Stimulated activated CD4-positive, alpha-beta T cell treated with anti-CD3 and anti-CD28 coated beads, Interleukin-1b, Interleukin-23, amount 100 ng/mL, for 24 hours (primary cell): ENCODE results near the gene KHDRBS1.
A peak's percentile ranks its signal among the peaks of the same experiment; 100 is the strongest.
"Not testable (repeated sequence)": the region's sequence is repeated elsewhere in the genome, so short reads cannot be mapped to it uniquely, and the experiment has no call there.

Experiments used
- DNase-seq, 4 experiments: peaks; one replicate each; pipeline ENCODE4 v3.0.0-alpha.2; 2020; ENCODE audit warnings: low read depth in 4 of 4, low spot score in 1 of 4

Gene KHDRBS1

GRCh38 chr1:32063261-32063681 lies 49.6 kb downstream of the KHDRBS1 start:
- DNase-seq, result no peak

DNA sequence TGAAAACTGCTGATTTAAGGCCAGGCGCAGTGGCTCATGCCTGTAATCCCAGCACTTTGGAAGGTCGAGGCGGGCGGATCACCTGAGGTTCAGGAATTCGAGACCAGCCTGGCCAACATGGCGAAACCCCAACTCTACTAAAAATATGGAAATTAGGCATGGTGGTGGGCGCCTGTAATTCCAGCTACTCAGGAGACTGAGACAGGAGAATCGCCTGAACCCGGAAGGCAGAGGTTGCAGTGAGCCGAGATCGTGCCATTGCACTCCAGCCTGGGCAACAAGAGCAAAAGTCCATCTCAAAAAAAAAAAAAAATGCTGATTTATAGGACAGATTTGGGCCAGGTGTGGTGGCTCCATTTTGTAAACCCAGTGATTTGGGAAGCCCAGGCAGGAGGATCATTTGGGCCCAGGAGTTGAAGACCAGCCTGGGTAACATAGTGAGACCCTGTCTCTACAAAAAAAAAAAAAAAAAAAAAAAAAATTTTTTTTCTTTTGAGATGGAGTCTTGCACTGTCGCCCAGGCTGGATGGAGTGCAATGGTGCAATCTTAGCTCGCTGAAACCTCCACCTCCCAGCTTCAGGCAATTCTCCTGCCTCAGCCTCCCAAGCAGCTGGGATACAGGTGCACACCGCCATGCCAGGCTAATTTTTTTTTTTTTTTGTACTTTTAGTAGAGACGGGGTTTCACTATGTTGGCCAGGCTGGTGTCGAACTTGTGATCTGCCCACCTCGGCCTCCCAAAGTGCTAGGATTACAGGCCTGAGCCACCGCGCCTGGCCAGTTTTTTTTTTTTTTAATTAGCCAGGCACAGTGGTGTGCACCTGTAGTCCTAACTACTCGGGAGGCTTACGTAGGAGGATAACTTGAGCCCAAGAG lies 52.2 kb downstream of the KHDRBS1 start:
- DNase-seq, result not testable (repeated sequence)

DNA sequence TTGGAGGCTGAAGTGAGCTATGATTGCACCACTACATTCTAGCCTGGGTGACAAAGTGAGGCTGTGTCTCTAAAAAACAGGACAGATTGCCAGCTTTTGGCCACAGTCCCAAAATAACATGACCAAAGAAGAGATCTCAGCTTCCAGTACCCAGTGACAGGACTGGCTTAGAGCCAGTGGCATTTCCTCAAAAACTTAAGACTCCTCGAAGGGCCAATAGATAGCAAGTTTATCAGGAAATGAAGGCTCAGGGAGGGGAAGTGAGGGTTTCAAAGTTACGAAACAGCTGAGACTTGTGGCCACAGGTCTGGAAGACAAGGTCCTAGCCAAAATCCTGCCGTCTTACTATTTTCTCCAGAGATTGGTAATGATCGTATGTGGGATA lies 52.8 kb downstream of the KHDRBS1 start:
- DNase-seq, result no peak

DNA sequence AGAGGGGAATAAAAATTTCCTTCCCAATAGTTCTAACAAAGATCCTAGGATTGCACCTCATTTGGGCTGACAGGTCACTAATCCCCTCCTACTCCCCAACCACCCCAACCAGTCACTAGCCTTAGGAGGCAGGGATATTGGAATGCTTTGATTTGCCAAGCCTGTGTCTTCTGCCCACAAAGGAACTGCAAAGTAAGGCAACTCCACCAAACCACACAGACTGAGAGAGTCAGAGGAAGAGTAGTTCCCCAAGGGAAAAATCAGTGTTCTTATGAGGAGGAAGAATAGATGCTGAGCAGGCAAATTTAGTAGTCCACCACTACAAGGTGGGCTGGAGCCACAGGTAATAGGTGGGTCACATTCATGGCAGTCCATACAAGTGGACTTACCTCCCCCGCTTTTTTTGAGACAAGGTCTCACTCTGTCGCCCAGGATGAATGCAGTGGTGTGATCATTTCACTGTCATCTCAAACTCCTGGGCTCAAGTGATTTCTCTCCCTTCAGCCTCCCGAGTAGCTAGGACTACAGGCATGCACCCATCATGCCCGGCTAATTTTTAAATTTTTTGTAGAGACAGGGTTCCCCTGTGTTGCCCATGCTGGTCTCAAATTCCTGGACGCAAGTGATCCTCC lies 55.4 kb downstream of the KHDRBS1 start:
- DNase-seq, result no peak

DNA sequence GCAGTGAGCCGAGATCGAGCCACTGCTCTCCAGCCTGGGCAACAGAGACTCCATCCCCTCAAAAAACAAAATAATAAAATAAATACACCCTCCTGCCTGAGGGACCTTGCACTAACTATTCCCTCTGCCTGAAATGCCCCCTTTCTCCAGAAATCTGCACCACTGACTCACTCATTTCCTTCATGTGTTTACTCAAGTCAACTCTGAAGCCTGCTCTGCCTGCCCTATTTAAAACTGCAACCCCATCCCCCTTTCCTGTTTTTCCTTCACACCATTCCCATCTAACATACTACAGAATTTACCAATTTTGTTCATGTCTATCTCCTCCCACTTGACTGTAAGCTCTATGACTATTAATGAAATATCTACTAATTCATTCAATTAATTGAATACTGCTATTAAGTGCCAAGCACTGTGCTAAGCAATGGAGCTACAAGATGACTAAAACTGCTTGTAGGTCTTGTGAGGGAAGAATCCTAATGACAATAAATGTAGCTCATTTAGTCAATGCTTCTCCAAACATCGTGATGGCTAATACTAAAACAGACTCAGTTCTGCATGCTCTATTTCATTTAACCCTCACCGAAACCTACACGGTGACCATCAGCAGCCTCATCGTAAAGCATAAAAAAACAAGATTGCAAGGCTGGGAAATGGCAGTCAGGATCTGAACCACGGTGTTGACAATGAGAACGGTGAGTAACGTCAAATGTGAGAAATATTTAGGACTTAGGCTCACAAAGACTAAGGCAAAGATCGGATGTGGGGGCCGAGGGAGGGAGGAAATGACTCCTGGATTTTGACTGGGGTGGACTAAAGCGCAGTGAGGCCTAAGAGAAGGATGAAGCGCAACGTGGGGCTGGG lies 58.3 kb downstream of the KHDRBS1 start:
- DNase-seq, result peak in 2 of 4 experiments; percentile 6 to 30

DNA sequence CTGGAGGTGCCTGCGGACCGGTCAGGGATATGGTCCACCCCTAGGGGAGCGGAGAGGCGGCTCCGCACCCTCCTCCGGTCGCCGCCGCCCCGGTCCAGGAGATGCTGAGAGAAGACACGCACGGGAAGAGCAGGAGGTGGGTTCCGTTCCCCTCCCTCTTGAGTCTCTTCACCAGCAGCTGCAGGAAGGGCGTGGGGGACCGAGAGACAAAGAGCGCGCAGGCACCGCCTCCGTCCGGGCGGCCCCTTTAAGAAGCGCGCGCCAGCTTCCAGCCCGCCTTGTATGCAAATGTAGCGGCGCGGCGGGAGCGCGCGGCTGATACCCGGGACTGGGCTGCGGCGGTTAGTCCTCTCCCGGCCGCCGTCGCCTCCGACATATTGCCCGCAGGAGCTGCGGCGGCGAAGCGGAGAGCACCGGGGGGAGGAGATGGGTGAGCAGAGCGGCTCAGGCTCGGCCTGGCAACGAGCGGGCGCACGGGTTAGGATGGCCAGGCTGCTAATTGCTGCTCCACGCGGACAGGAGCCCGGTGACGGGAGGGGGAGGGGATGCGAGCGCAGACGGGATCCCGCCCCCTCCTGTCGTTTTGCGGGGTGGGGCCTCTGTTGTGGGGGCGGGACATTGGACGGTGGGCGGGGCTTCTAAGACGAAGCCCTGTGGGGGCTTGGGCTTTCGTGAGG lies 59.1 kb downstream of the KHDRBS1 start, which contains the start of gene TMEM39B:
TMEM39B (plus strand) TSS at position 318 of the 677 bp plus-strand sequence; CDS start at position 427, 109 bp downstream.
- peak; percentile 76 to 89 (median 86) for DNase-seq

DNA sequence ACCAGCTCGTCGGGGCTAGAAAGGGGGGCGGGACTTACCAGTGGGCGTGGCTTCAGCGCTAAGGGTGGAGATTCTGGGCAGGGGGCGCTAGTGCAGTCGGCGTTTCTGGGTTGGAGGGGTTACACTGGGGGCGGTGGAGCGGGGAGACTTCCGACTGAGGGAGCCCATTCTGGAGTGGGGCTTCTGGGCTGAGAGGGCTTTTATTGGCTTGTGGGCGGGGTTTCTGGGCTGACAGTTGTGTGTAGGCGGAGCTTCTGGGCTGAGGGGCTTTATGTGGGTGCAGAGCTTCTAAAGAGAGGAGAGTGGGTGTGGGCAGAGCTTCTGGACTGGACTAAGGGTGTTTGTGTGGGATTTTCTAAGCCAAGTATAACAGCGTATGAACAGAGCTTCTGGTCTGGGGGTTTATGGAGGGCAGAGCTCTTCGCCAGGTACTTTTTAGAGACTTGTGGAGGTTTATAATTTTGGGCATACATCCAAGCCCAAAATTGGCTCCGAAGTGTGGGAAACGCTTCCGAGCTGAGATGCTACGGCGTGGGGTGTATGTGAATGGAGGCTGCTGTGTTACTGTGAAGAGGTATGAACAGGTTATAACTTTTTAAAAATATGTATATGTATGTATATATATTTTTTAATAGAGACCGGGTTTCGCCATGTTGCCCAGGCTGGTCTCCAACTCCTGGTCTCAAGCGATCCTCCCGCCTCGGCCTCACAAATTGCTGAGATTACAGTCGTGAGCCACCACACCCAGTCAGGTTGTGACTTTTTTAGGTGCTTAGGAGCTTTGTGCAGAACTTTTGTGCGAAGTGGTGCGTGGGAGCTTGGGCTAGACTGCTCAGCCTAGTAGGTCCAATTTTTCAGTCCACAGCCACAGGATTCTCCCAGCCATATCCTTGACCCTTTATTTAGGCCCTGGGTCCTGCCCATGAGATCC lies 59.9 kb downstream of the KHDRBS1 start:
- no peak for DNase-seq

DNA sequence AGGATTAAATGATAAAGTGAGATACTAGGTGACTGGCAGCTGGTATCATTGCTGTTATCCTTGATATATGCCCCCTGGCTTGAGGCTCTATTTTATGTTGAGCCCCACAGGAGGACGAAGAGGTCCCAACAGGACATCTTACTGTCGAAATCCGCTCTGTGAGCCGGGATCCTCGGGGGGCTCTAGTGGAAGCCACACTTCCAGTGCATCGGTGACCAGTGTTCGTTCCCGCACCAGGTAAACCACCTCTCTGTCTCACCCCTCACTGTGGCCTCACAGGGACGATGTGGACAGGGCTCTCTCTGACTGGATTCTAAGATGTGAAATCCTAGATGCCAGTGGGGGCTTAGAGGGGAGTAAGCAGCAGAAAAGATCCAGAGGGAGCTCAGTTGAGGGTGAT lies 61.2 kb downstream of the KHDRBS1 start:
- no peak for DNase-seq

- DNase-seq, result no peak
These were observed 63.8 kb downstream of the KHDRBS1 start for GRCh38 chr1:32077451-32077850.

GRCh38 chr1:32082022-32082421 lies 68.4 kb downstream of the KHDRBS1 start:
- DNase-seq, result no peak

DNA sequence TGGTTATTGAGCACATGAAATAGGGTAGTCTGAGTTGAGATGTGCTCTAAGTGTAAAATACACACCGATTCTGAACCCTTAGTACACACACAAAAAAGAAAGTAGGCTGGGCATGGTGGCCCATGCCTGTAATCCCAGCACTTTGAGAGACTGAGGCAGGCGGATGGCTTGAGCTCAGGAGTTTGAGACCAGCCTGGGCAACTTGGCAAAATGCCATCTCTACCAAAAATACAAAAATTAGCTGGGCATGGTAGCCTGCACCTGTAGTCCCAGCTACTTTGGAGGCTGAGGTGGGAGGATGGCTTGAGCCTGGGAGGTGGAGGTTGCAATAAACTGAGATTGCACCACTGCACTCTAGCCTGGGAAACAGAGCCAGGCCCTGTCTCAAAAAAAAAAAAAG lies 72.7 kb downstream of the KHDRBS1 start:
- DNase-seq, result not testable (repeated sequence)

DNA sequence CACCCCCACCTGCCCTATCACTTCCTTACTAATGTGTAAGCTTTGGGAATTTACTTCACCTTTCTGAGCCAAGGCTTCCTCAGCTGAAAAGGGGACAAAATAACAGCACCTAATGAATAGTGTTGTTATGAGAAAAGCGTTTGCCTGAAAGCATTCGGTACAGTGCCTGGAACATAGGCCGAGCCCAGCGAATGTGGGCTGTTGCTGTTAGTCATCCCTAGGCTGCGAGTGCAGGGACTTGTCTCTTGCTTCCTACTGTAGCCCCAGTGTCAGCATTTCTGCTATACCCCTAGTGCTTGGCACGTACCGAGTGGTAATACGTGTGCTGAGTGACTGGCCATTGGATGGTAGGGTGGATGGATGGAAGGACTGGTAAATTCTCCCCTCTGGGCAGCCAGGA lies 77.5 kb downstream of the KHDRBS1 start:
- no peak for DNase-seq

GRCh38 chr1:32091591-32091990 lies 77.9 kb downstream of the KHDRBS1 start:
- no peak for DNase-seq
